Pons (tissue), 1 donor: ENCODE results near the gene ERP27.

ENCODE experiments used
- DNase-seq: peaks from one replicate; pipeline ENCODE4 v3.0.0-alpha.2; 2016; ENCODE audit warnings: low spot score

The ERP27 gene

GRCh38 chr12:14959916-14960496, 21.7 kb upstream of the ERP27 start:
- DNase-seq, result no peak

DNA sequence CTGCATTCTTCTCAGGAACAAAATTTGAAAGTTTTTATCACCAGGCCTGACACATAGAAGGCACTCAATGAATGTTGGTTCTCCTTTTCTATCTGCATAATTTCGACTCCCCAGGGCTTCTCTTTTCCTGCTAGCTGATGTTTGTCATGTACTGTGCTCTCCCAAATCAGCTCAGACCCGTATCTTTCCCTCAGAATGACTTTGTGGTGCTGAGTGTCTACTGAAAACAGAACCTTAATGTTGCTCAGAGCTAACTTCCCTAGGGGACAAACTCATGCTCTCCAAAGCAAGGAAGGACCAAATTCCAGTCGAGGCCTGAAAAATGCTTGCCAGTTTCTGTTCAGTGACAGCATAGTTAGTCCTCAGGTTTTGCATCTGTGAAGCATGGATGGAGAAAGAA, 21.1 kb upstream of the ERP27 start:
- peak; percentile 47 for DNase-seq

- no peak for DNase-seq
Measured at GRCh38 chr12:14959126-14959440, 20.7 kb upstream of the ERP27 start.

DNA sequence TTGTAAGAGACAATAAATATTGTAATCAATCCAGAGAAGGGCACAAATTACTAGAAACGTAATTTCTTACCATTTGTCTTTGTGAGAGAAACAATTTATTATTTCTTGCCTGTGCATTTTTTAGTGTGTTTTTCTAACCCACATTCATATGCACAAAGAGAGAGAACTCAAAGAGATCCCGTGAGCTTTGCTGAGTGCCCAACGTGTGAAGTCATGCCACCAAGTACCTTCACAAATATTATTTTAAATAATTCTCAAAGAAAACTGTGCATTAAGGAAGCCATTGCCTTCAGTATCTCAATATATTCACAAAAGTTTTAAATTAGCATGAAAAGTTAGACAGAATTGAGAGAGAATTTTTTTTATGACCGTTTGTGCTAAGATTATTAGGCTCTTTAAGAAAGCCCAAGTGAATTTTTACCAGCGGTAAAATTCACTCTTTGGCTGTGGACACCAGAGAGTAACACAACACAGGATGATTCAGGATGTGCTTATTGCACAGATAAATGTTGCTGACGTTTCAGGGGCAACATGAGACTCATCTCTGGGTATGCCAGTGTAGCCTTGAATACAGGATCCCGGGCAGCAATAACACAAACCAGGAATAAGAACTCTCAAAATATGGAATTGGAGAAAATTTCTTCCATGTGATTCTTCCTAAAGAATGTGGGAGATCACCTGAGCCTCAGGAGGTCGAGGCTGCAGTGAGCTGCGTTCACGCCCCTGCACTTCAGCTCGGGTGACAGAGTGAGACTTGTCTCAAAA, 20.2 kb upstream of the ERP27 start:
- DNase-seq, result no peak

DNA sequence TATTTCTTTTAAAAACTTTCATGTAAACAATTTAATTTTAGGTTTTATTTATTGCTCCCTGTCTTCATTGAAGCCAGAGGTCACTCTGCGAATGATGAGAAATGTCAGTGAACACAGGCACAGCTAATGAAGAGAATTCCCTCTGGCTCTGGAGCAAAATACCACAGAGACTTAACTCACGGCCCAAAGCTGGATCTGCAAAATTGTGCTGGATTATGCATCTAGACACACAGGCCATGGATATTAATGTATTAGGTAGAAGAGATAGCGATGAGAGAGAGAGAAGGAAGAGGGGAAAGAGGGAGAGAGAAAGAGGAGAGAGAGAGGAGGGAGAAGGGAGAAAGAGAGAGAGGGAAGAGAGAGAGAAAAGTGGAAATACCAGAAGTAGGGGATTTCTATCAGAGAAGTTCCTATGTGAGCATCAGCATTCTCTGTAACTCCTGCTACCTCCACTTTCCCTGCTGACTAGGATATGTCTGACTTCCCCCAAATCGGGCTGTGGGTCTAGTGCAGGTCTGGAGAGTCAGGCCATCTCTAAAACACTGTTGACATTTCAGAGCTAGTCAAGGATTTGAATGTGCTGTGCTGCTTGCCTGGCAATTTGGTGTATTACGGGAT, 19.3 kb upstream of the ERP27 start:
- no peak for DNase-seq

DNA sequence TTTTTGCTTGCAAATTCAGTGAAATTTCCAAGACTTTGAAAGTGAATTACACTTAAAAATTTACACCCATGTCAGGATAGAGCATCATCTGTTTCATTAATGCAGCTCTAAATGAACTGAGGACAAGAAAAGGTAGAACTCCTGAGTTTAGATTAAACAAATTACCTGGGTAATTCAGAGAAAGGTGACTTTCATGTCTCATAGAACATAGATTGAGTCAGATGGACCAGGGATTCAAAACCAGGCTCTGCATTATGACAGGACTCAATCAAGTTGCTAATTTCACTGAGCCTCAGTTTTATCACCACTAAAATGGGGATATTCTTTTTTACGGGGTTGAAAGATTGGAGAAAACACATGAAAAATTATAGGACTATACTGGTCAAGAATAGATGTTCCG, 18.6 kb upstream of the ERP27 start:
- no peak for DNase-seq

- DNase-seq, result no peak
Measured at GRCh38 chr12:14956024-14956891, 17.9 kb upstream of the ERP27 start.

DNA sequence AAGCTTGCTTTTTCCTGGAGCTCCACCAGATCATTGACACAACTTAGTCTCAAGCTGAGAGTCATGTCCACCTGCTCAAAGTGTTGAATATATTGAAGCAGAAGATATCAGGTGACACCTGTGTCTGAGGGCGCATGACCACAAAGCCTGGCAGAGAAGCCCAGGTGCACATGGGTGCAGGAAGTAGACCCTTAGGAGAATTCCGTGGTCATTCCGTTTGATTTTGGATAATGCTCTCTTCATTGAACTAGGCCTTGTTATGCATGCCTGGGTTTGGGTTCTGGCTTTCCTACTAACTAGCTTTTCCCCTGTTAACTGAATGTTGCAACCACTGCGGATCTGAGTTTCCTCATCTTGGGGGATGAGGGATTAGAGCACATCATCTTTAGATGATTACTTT, 15.9 kb upstream of the ERP27 start:
- DNase-seq, result no peak

GRCh38 chr12:14953752-14954151, 15.4 kb upstream of the ERP27 start:
- no peak for DNase-seq

- DNase-seq, result peak; percentile 30
Measured at GRCh38 chr12:14952299-14952921, 14.1 kb upstream of the ERP27 start.

DNA sequence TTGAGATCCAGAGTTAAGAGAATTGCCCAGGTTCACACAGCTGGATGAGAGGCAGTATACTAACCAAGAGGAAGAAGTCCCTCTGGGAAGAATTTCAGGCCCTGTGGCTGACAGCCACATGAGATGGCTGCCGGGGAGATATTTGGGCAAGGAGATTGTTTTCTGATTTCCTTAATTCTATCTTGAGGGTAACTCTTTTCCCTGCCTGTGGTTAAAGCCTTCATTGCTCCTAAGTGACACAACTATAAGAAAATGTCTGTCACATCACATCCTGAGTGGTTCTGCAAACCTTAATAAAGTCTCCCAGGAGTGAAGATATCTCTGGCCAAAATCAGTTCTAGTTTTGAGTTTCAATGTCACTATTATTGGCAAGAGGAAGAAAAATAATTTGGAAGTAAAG, 13.5 kb upstream of the ERP27 start:
- DNase-seq, result no peak

DNA sequence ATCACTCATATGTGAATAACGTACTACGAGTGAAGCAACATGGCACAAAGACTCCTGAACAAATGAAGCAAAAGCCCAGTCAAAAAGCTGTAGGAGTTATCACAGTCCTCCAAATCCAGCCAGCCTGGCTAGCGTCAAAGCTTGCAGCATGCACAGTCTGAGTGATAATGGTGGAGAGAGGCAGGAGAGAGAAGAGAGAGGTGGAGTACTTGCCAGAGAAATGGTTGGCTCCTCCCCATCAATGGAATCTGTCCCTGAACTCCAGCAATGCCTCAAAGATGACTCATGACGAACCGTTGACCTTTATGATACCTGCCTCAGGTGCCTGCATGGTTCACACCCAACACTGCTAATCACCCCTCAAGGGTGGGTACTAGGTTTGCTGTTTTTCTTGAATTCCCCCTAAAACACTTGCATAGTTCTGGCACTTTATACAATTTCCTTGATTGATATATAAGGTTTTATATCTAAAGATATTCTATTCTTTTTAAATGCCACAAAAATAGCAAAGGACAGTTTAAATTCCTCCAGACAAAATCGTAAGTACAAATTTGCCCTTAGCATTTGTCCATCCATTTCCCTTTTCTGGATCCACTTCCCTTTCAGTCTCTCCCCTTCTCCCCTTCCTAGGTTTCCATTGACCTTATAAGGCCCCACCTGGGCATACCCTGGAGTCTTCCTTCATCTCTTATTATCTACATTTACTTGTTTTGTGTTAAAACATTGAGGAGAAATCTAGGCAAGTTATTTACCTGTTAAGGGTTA, 12.8 kb upstream of the ERP27 start:
- no peak for DNase-seq

- DNase-seq, result no peak
Measured at GRCh38 chr12:14950421-14950820, 12.1 kb upstream of the ERP27 start.

DNA sequence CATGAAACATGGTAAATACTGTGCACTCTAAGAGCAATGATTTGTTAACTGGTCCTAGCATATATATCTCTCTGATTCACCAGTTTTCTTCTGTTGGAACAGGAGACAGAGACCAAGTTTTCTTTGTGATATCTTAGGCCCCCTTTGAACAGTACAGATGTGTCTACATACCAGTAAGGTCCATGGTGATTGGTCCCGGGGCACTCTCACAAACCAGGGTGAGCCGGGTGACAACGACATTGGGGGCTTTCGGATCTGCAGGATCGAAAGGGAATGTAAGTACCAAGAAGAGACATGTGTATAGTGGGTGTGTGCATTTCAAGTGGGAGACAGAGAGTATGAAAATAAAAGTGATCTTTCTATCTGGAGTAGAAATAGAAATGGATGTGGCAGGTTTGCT, 11.3 kb upstream of the ERP27 start:
- DNase-seq, result no peak

DNA sequence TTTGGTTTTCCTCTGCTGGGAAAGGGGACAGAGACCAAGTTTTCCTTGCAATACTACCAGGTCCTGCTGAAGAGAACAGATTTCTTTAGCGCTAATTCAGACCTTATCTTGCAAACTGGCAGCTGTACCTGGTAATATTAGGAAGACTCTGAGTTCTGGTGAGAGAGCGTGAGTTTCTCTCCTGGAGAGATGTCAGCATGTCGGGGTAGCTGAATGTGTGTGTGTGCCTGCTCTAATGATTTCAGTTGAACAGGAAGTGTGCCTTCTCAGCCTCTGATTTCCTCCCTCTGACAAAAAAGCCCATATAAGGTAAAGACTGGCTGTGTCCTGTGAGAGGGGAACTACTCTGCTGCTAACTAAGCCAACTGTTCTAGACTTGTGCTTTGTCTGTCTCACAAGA, 10.3 kb upstream of the ERP27 start:
- peak; percentile 79 for DNase-seq

DNA sequence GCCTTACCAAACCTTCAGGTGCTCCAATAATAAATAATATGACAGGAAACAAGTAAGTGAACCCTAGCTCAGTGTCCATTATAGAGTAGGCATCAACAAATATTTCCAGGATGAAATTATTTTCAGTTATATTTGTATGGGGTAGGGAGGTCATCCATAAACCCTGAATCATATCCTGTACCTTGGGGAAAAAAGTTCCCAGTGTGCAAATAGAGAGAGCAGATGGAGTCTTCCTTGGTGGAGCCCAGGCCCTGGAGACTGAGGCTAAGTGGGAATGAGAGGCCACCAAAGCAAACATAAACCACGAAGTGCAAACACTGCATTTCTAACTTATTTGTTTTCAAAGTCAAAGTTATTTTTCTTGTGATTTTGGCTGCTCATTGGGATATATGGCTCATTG, 8.5 kb upstream of the ERP27 start:
- DNase-seq, result no peak

DNA sequence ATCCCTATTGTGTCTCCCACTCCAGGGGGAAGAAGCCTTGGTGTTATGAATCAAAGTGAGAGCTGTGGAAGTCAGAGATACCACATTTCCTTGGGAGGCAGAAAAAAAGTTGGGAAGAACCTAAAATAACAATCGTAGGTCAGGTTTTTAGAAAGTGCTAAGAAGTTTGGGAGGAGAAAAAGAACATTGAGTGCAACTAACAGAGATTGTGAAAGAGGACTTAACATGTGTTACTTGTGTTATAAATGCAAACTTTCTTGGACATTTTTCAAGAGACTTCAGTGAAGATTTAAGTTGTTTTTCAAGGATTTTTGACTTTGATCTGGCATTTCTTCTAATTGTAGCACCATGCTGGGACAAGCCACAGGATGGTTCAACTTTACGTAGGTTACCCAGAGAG, 7.8 kb upstream of the ERP27 start:
- no peak for DNase-seq

DNA sequence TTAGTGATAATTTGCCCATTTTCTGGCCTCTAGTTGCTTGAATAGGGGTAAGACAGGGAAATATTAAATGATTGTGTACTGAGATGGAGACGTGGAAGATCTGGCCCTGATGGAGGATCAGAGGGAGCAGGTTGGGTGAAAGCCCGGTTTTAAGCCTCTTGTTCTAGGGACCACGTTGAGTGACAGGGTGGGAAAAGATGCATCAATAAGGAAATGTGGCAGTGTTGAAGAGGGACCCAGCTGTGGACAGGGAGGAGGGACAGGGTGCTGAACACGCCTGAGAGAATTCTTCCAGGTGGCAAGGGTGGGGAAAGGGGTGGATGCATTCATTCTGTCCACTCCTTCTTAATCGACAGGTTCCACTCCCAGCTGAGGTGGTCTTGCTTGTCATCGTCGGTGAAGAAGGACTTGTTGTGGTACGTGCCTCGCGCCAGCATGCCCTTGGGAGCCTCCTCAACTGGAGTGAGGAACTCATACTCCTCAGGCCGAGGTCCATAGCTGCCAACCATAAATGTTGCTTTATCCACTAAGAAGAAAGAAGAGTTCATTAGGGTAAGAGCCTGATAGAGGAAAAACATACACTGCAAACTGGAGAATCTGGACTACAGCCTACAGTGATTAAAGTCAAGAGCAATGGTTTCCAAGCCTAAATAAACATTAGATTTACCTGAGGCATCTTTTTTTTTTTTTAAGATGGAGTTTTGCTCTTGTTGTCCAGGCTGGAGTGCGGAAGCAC, 4.0 kb upstream of the ERP27 start:
- DNase-seq, result no peak

DNA sequence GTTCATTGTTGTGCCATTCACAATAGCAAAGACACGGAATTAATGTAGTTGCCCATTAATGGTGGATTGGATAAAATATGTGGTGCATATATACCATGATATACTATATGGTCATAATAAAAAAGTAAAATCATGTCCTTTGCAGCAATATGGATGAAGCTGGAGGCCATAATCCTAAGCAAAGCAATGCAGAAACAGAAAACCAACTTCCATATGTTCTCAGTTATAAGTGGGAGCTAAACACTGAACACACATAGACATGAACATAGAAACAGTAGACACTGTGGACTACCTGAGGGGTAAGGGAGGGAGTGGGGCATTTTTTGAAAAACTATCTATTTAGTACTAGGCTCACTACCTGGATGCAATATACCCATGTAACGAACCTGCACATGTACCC, 3.0 kb upstream of the ERP27 start:
- no peak for DNase-seq

- no peak for DNase-seq
Measured at GRCh38 chr12:14937689-14938088, 648 bp downstream of the ERP27 start.

- no peak for DNase-seq
Measured at GRCh38 chr12:14937014-14937413, 1.3 kb downstream of the ERP27 start.
